Inflammatory macrophage treated with lipopolysaccharide for 4 hours (primary cell): ENCODE results near the gene RECQL5.
A peak's percentile ranks its signal among the peaks of the same experiment; 100 is the strongest.

Experiments
- DNase-seq: peaks from one replicate; pipeline ENCODE4 v3.0.0-alpha.2; 2020

Gene RECQL5

DNA sequence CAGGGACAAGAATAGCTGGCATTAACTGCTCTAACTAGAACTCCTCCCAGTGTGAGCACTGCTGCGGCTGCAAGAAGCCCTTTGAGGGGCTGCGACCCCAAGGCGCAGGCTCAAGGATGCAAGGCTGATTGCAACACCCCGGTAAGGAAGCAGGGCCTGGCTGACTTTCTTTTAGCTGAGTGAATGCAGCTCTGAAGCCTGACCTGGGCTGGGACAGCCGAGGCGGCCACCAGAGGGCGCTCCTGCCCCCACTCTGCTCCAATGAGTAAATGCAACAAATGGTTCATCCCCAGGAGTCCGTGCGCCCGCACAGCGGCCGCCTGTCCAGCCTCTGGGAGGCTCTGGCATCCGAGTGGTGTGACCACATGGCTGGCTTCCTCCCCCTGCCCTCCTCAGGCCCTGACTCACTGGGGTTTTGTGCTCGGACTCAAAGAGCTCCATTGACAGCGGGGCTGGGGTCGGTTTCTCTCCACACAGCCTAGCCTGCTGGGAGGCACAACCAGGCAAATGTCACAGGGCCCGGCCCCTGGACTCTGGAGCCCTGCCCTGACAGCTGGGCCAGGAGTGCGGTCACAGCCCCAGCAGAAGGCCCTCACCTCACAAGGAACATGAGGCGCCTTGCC is 34.0 kb downstream of the RECQL5 start, which contains the start of gene SMIM5:
SMIM5 (plus strand) TSS at position 572 of the 623 bp plus-strand sequence. CDS start 6,768 bp downstream, outside the sequence.
- peak; percentile 60 for DNase-seq

DNA sequence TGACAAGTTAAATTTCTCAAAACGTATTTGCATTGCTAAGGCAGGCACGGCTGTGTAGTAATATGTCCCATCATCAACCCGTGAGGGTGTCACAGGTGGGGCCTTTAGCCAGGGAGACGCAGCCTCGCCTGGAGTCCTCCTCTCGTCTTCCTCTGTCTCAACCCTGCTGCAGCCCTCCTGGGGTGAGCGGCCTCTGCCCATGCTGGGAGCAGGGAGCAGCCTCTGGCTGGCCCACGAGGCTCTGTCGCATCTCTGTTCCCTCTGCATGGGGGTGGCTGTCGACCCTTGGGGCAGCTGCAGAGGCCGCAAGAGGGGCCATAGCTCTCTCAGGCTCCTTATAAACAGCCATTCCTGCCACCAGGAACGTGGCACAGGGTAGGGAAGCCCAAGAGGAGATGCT is 34.5 kb downstream of the RECQL5 start:
- no peak for DNase-seq

DNA sequence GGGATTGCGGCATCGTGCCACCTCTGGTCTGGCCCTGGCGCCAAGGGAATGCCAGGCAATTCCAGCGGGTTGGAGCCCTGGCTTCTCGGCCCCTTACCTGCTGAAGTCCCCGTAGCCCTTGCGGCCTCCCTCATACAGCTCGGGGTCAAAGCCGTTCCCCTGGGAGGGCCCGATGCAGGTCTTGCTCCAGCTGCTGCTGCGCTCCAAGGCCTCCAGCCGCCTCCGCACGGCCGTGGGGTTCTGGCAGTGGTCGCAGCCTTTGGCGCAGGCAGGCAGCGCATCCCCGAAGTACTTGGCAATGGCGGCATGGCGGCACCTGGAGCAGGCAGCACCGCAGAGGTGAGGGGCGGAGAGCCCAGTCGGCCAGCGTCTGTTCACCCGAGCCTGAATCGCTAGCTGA is 35.6 kb downstream of the RECQL5 start:
- no peak for DNase-seq

DNA sequence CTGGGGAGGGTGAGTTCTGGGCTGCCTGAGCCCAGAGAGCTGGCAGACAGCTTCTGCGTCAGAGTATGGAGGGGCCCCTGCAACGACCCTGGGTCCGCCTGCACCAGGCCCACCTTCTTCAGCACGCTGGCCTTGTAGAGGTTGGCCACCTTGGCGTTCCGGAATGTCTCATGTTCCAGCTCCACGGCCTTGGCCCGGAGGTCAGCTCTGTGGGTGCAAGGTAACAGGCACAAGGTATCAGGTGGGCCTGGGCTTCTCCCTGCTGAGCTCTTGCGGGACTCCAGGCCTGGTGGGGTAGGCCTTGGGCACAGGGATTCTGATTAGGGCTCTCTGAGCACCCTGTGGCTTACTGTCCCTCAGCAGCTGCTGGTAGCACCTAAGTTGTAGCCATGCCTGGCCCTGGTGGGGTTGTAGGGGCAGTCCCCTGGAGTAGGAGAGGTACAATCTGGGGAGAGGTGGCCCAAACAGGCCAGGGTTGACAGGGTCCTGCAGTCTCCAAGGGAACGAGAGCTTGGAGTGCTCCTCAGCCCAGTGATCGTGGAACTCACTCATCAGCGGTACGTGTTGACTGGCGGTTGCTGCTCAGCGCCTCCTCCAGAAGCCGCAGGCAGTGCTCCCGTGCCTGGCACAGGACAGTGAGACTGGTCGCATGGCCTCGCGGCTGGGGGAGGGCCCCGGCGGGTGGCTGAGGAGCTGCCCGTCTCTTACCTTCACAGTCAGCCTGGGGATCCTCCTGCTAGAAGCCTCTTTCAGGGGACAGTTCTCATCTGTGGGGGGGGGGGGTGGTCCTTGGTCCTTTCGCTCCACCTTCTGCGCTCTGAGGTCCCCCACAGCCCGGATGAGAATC is 36.7 kb downstream of the RECQL5 start:
- no peak for DNase-seq

DNA sequence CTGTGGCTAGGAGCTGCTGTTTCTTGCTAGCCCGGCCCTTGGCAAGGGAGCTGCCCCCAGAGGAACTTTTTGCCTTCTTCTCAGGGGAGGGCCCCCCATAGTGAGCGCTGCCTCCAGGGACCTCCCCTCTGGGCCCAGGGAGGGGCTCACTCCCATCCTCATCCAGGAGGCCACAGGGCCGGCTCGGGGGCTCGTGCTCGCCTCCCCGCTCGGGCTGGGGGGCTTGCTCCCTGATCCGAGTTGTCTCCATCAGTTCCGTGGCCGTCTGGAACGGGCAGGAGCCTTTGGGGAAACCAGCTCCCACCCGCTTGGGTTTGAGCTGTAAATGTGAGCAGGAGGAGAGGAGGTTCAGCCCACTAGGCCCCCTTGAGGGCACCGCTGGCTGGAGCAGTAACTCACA is 37.8 kb downstream of the RECQL5 start:
- no peak for DNase-seq

DNA sequence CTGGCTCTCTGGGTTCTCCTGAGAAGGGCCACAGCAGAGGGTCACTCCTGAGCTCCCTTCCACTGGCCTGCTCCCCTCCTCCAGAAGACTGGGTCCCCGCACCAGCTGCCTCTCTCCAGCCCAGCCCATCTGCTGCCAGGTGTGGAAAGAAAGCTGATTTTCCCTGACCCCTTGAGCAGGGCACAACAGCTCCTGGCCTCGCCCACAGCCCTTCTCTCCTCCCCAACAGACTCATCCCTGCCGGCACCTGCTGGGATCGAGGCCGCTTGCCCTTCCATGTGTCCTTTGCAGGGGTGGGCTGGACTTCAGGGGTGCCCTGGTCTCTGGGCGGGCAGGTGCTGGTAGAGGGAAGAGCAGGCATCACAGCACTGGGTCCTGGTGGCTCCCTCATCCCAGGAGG is 38.5 kb downstream of the RECQL5 start:
- no peak for DNase-seq

DNA sequence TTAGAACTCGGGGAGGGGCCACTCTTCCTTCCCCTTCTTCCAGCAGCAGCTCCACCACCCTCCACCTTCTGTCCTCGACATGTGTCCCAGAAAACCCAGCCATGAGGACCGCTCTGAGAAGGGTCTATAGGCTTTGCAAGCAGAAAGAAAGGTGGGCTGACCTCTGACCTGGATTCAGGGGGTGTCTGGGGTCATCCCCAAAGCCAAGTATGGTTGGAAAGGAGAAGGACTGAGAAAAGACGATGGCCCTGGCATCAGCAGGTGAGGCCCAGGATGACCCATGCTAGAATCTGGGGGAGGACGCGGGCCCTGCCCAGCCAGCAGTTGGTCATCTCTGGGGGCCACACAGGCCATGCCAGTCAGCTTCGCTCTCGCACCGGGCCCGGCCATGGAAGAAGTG is 39.9 kb downstream of the RECQL5 start:
- no peak for DNase-seq

DNA sequence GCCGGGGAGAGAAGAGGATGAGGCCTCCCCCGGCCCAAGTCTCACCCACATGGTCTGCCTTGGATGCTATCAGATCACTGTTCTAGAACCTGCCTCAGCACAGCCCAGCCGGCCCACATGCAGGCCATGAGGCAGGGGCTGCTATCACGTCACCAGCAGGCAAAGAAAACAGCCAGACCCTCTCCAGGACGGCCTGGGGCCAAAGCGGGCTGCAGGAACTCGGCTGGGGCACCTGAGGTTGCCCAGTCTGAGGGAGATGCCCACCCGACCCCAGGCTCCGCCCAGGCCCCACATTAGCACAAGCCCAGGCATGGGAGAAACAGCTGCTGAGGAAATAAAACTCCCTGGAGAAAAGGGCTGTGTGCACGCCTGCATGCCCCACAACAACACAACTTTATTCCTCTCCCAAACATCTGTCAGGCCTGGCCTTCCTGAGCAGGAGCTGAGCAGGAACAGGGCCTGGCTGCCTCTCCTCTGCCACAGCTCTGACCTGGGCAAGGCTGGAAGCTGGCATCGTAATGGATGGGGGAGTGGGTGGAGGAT is 40.4 kb downstream of the RECQL5 start:
- no peak for DNase-seq

DNA sequence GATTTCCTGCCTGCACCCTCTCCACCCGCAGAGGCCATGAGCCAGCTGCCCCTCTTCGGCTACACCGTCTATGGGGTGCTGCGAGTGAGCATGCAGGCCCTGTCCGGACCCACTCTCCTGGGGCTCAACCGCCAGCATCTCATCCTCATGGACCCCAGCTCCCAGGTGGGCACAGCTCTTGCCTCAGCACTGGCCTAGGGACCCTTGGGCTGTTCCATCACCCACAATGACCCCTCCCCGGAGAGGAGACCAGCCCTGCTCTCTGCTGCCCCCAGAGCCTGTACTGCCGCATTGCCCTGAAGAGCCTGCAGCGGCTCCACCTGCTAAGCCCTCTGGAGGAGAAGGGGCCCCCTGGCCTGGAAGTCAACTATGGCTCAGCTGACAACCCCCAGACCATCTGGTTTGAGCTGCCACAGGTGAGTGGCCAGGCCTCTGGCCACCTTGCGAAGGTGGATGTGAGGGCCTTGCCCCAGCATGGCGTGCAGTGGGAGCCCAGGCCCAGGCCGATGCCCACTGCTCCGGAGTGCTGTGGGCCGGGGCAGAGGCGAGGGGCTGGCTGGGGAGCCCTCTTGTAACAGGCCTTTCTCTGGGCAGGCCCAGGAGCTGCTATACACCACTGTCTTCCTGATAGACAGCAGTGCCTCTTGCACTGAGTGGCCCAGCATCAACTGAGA is 41.0 kb downstream of the RECQL5 start:
- DNase-seq, result peak; percentile 7

DNA sequence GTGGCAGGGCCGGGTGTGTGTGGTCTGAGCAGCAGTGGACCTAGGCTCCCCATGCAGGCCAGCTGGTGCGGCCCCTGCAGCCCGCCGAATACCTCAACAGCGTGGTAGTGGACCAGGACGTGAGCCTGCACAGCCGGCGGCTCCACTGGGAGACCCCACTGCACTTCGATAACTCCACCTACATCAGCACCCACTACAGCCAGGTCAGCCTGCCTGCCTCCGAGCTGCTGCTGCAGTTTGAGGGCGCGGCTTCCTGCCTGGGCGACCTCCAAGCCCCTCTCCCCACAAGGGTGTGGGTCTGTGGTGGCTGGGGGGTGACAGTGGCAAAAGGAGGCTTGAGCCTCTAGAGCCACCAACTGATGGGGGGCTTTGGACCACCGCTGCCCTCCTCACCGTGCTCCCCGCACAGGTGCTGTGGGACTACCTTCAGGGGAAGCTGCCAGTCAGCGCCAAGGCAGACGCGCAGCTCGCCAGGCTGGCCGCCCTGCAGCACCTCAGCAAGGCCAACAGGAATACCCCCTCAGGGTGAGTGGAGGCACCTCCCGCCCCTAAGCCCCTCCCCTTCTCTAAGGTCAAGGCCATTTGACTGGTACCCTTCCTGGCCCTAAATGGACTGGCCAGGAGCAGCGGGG is 42.1 kb downstream of the RECQL5 start:
- no peak for DNase-seq

DNA sequence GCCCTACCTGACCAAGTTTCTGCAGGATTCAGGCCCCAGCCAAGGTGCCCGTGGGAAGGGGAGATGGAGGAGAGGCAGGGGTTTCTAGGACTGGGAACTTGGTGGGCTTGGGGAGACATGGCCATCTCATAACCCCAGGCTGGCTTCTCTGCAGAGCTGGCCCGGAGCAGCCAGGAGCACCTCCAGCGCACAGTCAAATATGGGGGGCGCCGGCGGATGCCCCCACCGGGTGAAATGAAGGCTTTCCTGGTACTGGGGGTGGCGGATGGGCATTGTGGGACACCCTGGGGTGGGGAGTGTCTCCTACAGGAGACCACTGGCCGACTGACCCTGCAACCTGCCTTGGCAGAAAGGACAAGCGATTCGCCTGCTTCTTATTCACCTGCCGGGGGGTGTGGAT is 42.9 kb downstream of the RECQL5 start:
- no peak for DNase-seq

DNA sequence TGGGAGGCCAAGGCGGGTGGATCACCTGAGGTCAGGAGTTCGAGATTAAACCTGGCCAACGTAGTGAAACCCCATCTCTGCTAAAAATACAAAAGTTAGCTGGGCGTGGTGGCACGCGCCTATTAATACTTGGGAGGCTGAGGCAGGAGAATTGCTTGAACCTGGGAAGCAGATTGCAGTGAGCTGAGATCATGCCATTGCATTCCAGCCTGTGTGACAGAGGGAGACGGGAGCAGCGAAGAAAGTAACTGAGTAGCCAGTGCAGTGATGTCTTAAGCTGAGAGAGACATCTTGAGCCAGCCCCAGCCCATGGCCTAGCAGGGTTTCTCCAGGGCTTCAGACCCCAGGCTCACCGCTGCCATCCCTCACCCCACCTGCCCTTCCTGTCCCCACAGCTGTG is 43.6 kb downstream of the RECQL5 start:
- DNase-seq, result no peak

DNA sequence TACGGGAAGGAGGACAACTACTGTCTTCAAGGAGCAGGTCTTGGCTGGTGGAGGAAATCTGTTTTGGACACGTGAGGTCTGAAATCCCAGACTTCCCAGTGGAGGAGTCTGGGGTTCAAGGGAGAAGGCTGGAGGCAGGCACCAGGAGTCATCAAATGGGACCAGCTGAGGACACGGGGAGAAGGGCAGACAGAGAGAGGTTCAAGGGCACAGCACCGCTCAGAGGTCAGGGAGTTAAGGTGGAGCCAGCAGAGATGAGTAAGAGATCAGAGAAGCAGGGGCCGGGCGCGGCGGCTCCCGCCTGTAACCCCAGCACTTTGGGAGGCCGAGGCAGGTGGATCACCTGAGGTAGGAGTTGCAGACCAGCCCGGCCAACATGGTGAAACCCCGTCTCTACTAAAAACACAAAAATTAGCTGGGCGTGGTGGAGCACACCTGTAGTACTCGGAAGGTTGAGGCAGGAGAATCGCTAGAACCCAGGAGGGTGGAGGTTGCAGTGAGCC is 44.1 kb downstream of the RECQL5 start:
- no peak for DNase-seq

DNA sequence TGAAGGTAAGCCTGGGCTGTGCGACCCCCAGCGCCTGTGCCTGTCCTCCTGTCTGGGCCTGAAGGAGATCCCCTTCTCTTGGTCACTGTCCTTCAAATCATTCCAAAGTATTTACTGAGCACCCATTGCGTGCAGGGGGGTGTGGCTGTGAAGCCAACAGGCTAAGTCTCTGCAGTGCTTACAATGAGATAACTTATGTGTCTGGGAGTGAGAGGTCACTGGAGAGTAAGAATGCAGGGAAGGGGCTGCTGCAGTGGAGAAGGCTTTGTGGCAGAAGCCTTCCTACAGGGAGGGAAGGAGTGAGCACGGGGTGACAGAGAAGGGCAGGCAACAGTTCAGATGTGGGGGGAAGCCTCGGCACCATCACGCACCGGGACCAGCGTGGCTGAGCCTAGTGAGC is 44.9 kb downstream of the RECQL5 start:
- no peak for DNase-seq

DNA sequence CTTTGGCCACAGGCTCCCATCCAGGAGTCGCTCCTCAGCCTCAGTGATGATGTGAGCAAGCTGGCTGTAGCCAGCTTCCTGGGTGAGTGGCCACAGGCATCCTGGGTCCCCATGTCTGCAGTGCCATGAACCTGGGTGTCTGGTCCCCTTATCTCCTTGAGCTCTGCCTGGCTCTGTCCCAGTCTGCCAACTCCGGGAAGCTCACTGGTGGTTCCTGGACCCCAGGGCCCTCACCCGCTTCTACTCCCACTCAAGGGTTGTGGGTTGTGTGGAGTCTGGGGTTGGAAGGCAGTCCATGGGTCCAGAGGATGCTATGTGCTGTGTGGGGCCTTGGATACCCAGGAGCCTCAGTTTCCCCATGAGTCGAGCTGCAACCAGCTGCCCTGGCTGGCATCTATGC is 45.5 kb downstream of the RECQL5 start:
- no peak for DNase-seq

DNA sequence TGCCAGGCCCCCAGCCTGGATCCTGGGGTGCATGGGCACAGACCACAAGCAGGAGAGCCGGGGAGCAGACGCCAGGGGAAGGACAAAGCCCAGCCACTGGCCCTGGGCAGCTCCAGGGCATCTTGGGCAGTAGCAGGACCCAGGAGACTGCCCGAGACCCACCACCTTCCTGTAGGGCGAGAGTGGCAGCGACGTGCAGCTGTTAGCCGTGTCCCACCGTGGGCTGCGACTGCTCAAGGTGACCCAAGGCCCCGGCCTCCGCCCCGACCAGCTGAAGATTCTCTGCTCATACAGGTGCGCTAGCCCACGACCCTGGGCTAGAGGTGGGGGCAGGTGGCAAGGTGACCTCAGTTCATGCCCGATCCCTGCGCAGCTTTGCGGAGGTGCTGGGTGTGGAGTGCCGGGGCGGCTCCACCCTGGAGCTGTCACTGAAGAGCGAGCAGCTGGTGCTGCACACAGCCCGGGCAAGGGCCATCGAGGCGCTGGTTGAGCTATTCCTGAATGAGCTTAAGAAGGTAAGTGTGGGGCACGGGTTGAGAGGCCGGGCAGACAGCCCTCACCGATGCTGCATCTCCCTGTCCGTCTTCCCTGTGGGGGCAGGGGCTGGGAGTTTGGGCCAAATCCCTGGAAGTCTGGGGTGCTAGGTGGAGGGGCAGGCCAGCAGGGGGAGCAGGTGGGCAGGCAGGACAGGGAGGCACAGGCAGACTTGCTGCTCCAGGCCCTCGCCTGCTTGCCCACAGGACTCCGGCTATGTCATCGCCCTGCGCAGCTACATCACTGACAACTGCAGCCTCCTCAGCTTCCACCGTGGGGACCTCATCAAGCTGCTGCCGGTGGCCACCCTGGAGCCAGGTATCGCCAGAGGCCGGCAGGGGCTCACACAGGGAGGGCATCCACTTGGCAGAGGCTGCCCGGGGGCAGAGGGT is 47.2 kb downstream of the RECQL5 start:
- DNase-seq, result no peak

DNA sequence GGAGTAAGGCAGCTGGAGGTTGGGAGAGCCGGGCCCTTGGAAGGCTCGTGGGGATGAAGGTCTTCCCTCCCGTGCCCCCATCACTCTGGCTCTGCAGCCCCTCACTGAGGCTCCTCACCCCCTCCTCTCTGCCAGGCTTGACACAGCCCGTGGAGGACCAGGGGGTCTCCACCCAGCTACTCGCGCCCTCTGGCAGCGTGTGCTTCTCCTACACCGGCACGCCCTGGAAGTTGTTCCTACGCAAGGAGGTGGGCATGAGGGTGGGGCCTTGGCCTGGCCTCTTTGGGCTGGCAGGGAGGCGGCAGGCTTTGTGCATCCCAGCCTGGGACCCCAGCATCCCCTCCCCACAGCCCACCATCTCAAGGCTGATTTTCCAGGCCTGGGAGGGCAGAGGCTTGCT is 49.3 kb downstream of the RECQL5 start:
- DNase-seq, result no peak

DNA sequence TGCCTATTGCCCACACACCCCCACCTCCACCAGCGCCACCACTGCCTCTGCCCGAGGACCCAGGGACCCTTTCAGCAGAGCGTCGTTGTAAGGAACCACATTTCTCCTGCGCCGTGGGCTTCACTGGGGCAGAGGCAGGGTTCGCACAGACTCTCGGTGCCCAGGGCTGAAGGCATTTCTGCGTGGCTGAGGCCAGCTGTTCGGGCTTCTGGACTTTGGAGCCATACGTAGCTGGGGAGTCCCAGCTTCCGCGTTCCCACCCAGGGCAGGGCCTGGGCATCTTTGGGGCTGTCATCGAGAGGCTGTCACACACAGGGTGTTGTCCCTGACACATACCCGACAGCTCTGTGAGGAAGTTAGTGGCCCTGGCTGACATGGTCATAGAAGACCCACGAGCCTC is 49.7 kb downstream of the RECQL5 start:
- no peak for DNase-seq

DNA sequence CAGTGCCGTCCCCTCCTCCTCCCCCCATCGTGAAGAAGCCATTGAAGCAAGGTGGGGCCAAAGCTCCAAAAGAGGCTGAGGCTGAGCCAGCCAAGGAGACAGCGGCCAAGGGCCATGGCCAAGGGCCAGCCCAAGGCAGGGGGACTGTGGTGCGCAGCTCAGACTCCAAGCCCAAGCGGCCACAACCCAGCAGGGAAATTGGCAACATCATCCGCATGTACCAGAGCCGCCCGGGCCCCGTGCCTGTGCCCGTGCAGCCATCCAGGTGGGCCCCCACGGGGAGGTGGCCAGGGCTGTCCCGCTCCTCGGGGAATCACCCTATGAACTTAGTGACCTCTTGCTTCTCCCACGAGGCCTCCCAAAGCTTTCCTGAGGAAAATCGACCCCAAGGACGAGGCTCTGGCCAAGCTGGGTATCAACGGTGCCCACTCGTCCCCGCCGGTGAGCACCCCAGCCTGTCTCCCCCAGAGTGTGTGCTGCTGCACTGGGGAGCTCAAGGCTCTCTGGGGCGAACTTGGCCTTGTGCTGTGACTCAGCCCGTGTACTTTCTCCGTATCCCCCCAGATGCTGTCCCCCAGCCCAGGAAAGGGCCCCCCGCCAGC is 50.3 kb downstream of the RECQL5 start:
- no peak for DNase-seq

DNA sequence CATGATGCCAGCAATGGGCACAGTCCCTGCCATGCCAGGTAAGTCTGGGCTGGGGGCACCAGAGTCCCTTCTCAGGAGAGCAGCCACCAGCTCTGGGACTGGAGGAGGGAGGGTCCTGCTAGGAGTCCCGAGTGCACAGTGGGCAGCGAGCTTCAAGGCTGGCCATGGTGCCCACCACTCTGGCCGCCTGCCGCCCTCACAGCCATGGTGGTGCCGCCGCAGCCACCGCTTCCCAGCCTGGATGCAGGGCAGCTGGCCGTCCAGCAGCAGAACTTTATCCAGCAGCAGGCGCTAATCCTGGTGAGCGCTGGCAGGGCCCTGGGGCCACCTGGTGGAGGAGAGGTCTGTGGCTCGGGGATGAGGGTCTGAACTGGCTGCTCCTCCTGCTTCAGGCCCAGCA is 51.7 kb downstream of the RECQL5 start:
- DNase-seq, result no peak

DNA sequence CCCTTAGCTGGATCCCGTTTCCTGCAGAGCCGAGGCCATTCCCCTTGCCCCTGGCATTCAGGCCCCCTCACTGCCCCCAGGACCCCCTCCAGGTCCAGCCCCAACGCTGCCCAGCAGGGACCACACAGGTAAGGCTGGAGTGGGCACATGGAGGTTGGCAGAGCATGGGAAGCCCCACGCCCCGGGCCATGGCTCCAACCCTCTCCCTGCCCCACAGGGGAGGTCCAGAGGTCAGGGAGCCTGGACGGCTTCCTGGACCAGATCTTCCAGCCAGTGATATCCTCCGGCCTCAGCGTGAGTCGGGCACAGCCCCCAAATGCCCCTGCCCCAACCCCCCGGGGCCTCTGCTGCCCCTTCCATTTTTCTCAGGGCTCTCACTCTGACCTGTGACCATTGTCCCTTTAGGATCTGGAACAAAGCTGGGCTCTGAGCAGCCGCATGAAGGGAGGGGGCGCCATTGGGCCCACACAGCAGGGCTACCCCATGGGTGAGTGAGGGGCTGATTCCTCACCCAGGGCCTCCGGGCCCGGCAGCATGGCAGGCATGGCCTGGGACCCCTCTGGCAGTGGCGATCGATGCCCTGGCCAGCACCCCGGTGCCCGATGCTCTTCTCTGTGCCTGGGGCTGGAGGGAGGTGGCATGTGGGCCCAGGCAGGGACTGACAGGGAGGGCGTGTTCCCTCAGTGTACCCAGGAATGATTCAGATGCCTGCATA is 52.2 kb downstream of the RECQL5 start:
- DNase-seq, result no peak
